Measurements from ENCODE around the gene NT5DC1. TPM values are rescaled to one million over a fixed set of nuclear protein-coding genes. Genes with fewer than 3 reads are reported as not detected.
A peak's percentile ranks its signal among the peaks of the same experiment; 100 is the strongest.

The NT5DC1 gene
- total and polyA plus RNA-seq, 2 experiments from 2014 or later = 14.1 to 48.9 TPM

GRCh38 chr6:116206231-116206903, 105.7 kb downstream of the NT5DC1 start:
- DNase-seq (ENCODE audit: low read depth in 1 of 2, low spot score in 1 of 2) = peak in 1 of 2 donors; percentile 57

DNA sequence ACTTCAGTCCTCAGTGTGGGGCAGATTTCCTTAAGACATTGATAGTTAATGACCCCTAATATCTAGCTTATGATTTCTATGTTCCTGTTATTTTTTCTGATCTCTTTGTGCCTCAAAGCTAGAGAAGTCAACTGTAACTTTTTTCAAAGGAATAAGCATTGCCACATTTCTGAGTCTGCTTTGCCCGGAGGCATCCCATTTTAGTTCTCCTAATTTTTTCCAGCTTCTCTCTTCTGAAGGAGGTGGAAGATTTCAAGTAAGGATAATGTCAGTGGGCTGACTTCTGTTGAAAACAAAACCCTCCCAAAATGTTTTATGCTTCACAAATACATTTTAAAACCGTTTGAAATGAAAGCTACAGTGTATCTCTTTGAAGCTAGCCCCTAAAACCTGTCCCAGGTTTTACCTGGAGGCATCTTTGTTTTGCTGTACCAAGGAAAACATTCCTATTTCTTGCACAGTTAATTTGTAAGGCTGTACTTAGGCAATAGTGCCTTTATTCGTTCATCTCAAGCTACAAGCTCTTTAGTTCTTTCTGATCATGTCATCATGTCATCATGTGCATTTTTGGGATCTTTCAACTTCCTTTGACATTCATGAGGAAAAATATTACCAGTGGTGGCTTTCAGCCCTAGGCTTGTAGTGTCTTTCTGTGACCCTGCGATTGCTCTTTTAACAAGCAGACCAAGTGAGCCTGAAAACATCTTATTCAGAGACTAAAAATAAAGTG, 107.6 kb downstream of the NT5DC1 start:
- TF ChIP-seq, protein P1, sequence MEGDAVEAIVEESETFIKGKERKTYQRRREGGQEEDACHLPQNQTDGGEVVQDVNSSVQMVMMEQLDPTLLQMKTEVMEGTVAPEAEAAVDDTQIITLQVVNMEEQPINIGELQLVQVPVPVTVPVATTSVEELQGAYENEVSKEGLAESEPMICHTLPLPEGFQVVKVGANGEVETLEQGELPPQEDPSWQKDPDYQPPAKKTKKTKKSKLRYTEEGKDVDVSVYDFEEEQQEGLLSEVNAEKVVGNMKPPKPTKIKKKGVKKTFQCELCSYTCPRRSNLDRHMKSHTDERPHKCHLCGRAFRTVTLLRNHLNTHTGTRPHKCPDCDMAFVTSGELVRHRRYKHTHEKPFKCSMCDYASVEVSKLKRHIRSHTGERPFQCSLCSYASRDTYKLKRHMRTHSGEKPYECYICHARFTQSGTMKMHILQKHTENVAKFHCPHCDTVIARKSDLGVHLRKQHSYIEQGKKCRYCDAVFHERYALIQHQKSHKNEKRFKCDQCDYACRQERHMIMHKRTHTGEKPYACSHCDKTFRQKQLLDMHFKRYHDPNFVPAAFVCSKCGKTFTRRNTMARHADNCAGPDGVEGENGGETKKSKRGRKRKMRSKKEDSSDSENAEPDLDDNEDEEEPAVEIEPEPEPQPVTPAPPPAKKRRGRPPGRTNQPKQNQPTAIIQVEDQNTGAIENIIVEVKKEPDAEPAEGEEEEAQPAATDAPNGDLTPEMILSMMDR (IDR thresholded peaks at IDR 0.05; ENCODE audit: low read depth, low read length) = no peak
- H3K4me1 ChIP-seq (ENCODE audit: low read depth) = no peaks in the 10 kb centered on the region
- no peak overlapping the region for H3K4me3 ChIP-seq
- H3K27ac ChIP-seq = no peak overlapping the region
- no peak for DNase-seq (ENCODE audit: low read depth in 1 of 2, low spot score in 1 of 2)
- H3K9me3 ChIP-seq (ENCODE audit: low read depth) = no peaks in the 10 kb centered on the region
- H3K36me3 ChIP-seq = no peaks in the 10 kb centered on the region
- H3K27me3 ChIP-seq = no peaks in the 10 kb centered on the region

More at GRCh38 chr6:116206231-116206903, 105.7 kb downstream of the NT5DC1 start:
- Histone ChIP-seq H3K4me1 (ENCODE audit: low read depth) (no peaks in the 10 kb centered on the region), H3K4me3 (no peak overlapping the region), H3K27ac (no peak overlapping the region), H3K36me3 (no peaks in the 10 kb centered on the region), H3K27me3 (no peaks in the 10 kb centered on the region), H3K9me3 (ENCODE audit: low read depth) (no peaks in the 10 kb centered on the region)
- TF ChIP-seq, protein P1 (IDR thresholded peaks at IDR 0.05; ENCODE audit: low read depth, low read length) = no peak

- Histone ChIP-seq H3K27ac (no peak overlapping the region), H3K4me1 (ENCODE audit: low read depth) (no peaks in the 10 kb centered on the region), H3K4me3 (no peak overlapping the region), H3K27me3 (no peaks in the 10 kb centered on the region), H3K36me3 (no peaks in the 10 kb centered on the region), H3K9me3 (ENCODE audit: low read depth) (no peaks in the 10 kb centered on the region)
- no peak for DNase-seq (ENCODE audit: low read depth in 1 of 2, low spot score in 1 of 2)
- TF ChIP-seq, protein P1 (IDR thresholded peaks at IDR 0.05; ENCODE audit: low read depth, low read length) = no peak
These were observed 109.7 kb downstream of the NT5DC1 start for GRCh38 chr6:116210316-116210715.

- Histone ChIP-seq H3K9me3 (ENCODE audit: low read depth) (no peaks in the 10 kb centered on the region), H3K27ac (no peak overlapping the region)
These were observed 110.2 kb downstream of the NT5DC1 start for GRCh38 chr6:116210750-116211425.

DNA sequence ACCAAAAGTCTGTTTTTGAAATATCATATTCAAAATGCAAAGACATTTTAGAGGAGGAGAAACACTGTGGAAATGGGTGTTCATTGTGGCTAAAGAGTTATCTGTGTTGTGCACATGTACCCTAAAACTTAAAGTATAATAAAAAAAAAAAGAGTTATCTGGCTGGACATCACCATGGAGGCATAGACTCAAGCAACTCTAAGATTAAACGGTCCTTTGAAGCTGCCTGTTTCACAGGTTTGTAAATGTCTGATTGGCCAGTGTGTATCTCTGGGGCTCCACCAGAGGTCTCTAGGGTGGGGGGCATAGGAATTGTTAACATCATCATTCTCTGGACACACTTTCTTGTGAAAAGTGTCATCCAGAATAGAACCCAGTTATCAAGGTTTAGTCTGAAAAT, 114.0 kb downstream of the NT5DC1 start:
- TF ChIP-seq, protein P1 (IDR thresholded peaks at IDR 0.05; ENCODE audit: low read depth, low read length) = no peak

More at GRCh38 chr6:116210750-116211425, 110.2 kb downstream of the NT5DC1 start:
- H3K4me1 ChIP-seq (ENCODE audit: low read depth) = no peaks in the 10 kb centered on the region
- peak; percentile 13 to 66 for DNase-seq (ENCODE audit: low read depth in 1 of 2, low spot score in 1 of 2)
- no peaks in the 10 kb centered on the region for H3K36me3 ChIP-seq
- H3K27me3 ChIP-seq = no peaks in the 10 kb centered on the region
- no peak overlapping the region for H3K4me3 ChIP-seq
- TF ChIP-seq, protein P1 (IDR thresholded peaks at IDR 0.05; ENCODE audit: low read depth, low read length) = no peak

More for the DNA sequence above, 114.0 kb downstream of the NT5DC1 start:
- Histone ChIP-seq H3K9me3 (ENCODE audit: low read depth) (no peaks in the 10 kb centered on the region), H3K27ac (no peak overlapping the region), H3K36me3 (no peaks in the 10 kb centered on the region), H3K27me3 (no peaks in the 10 kb centered on the region), H3K4me3 (no peak overlapping the region), H3K4me1 (ENCODE audit: low read depth) (no peaks in the 10 kb centered on the region)
- DNase-seq (ENCODE audit: low read depth in 1 of 2, low spot score in 1 of 2) = no peak
